ENCODE data around the gene DNAJC30. TPM values are rescaled to one million over a fixed set of nuclear protein-coding genes. Genes with fewer than 3 reads are reported as not detected.
"Not testable (repeated sequence)": the region's sequence is repeated elsewhere in the genome, so short reads cannot be mapped to it uniquely, and the experiment has no call there.

Gene DNAJC30
- total and polyA plus RNA-seq, 10 of the 15 experiments (the other 5 are each of a cell fraction or from before 2014, with no cell fraction given) = 2.1 to 19.0 (median 7.9) TPM

DNA sequence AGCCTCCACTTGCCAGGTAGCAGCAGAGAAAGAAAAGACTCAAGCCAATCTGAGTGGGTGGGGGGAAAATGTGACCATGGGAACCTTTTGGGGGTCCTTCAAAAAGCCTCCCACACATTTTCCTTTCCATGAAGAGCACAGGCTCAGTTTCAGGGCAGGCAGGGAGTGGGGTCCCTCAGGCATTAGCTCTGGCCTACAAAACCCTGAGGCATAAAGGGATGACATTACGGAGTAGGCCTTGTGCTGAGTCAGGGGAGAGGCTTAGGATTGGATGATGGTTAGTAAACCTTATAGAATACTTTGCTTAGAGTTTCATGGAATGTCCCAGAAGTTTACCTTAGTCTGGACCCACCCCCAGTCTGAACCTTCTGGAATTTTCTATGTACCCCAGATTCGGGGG, 3.5 kb downstream of the DNAJC30 start (continued):
- TF ChIP-seq, protein P1, sequence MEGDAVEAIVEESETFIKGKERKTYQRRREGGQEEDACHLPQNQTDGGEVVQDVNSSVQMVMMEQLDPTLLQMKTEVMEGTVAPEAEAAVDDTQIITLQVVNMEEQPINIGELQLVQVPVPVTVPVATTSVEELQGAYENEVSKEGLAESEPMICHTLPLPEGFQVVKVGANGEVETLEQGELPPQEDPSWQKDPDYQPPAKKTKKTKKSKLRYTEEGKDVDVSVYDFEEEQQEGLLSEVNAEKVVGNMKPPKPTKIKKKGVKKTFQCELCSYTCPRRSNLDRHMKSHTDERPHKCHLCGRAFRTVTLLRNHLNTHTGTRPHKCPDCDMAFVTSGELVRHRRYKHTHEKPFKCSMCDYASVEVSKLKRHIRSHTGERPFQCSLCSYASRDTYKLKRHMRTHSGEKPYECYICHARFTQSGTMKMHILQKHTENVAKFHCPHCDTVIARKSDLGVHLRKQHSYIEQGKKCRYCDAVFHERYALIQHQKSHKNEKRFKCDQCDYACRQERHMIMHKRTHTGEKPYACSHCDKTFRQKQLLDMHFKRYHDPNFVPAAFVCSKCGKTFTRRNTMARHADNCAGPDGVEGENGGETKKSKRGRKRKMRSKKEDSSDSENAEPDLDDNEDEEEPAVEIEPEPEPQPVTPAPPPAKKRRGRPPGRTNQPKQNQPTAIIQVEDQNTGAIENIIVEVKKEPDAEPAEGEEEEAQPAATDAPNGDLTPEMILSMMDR (IDR thresholded peaks at IDR 0.05 in 2 of 3, conservative IDR thresholded peaks at IDR 0.05 in 1 of 3; ENCODE audit: control insufficient read depth in 2 of 3, extremely low read depth in 1 of 3, insufficient read depth in 1 of 3, low read depth in 3 of 3, low read length in 3 of 3) = no peak
- TF ChIP-seq NRF1 (conservative IDR thresholded peaks at IDR 0.05; ENCODE audit: low read depth, low read length) (no peak), ZSCAN29 (IDR thresholded peaks at IDR 0.05) (no peak), ESRRA (IDR thresholded peaks at IDR 0.05; ENCODE audit: low read length) (no peak), JUNB (IDR thresholded peaks at IDR 0.05) (no peak), SMC3 (IDR thresholded peaks at IDR 0.05; ENCODE audit: borderline replicate concordance, low read length) (no peak), CHD1 (IDR thresholded peaks at IDR 0.05; ENCODE audit: low read depth, low read length) (no peak), RCOR1 (conservative IDR thresholded peaks at IDR 0.05; ENCODE audit: low read depth, low read length) (no peak)

DNA sequence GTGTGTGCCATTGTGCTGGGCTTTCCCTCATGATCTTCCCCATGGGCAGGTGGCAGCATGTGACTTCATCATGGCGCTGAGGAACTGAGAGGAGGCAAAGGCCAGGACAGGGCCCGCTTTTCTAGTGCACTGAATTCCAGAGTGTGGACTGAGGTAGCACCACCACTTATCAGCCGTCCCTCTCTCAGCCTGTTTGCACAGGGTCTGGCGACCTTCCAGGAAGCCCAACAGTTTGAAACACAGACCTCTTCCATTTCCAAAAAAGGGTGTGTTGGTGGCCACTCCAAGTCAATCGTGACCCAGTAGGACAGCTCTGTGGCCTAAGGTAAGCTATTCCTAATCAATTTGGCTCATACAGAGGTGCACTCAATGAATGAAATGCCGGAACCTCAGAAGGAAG, 4.4 kb downstream of the DNAJC30 start:
- 95% methylated on average over 6 of the region's 6 CpGs for WGBS (ENCODE audit: insufficient coverage, insufficient replicate concordance, low lambda C conversion rate, missing lambda C conversion rate)
- CTCF ChIA-PET = no interaction called here
- Histone ChIP-seq H3K27me3 (replicated peaks in 1 of 2; ENCODE audit: control insufficient read depth in 2 of 2, insufficient read depth in 2 of 2, low read length in 1 of 2) (no peaks in the 10 kb centered on the region), H3K4me2 (ENCODE audit: control insufficient read depth, insufficient read depth) (no peak overlapping the region), H3K9me3 (replicated peaks; ENCODE audit: control insufficient read depth, insufficient read depth, low read length) (no peaks in the 10 kb centered on the region; the same call in 2 of the 3 replicates), H3K36me3 (ENCODE audit: control insufficient read depth in 2 of 2, insufficient read depth in 2 of 2, low read length in 1 of 2) (peaks cover 2 to 3% of the 10 kb centered on the region in 2 experiments; a peak in 2 of 4 replicates), H3K4me3 (no peak overlapping the region), H2AFZ (ENCODE audit: control insufficient read depth, low read depth, low read length) (no peak overlapping the region), H3K79me2 (ENCODE audit: control insufficient read depth, insufficient read depth, low read length) (peaks cover 27% of the 10 kb centered on the region), H4K20me1 (ENCODE audit: control insufficient read depth, insufficient read depth) (no peaks in the 10 kb centered on the region; the same call in 1 of the 2 replicates), H3K4me1 (ENCODE audit: control insufficient read depth, insufficient read depth, low read length) (peaks cover 12% of the 10 kb centered on the region), H3K27ac (ENCODE audit: control insufficient read depth, insufficient read depth) (no peak overlapping the region), H3K9ac (ENCODE audit: control insufficient read depth, insufficient read depth, low read length) (no peak overlapping the region)
- DNase-seq (ENCODE audit: low read depth, low spot score) (no peak), FAIRE-seq (no peak), ATAC-seq (no peak)
- intact Hi-C loops (cut with micrococcal nuclease; ENCODE audit: unreplicated experiment) = no loop called here
- RAD21 ChIA-PET (ENCODE audit: unreplicated experiment) = no interaction called here
- SMC1A ChIA-PET (ENCODE audit: uncharacterized antibody, unreplicated experiment) = no interaction called here
- POLR2A ChIA-PET = no interaction called here
- no TSS peak for BruUV-seq (replicated peaks)
- in situ Hi-C loops (cut with MboI) = no loop called here
- no peak for TF ChIP-seq SIN3A (IDR thresholded peaks at IDR 0.05; ENCODE audit: low read depth, low read length)
- TF ChIP-seq CHD2 (IDR thresholded peaks at IDR 0.05; ENCODE audit: borderline replicate concordance, low read depth, low read length) = no peak
- TF ChIP-seq ETV6 (conservative IDR thresholded peaks at IDR 0.05 in 1 of 2, IDR thresholded peaks at IDR 0.05 in 1 of 2; ENCODE audit: borderline replicate concordance in 1 of 2, low read depth in 1 of 2) = no peak
- no peak for TF ChIP-seq NR2C1 (IDR thresholded peaks at IDR 0.05)
- TF ChIP-seq NRF1 (conservative IDR thresholded peaks at IDR 0.05; ENCODE audit: low read depth, low read length) = no peak
- no peak for TF ChIP-seq NFXL1 (IDR thresholded peaks at IDR 0.05; ENCODE audit: borderline replicate concordance)

DNA sequence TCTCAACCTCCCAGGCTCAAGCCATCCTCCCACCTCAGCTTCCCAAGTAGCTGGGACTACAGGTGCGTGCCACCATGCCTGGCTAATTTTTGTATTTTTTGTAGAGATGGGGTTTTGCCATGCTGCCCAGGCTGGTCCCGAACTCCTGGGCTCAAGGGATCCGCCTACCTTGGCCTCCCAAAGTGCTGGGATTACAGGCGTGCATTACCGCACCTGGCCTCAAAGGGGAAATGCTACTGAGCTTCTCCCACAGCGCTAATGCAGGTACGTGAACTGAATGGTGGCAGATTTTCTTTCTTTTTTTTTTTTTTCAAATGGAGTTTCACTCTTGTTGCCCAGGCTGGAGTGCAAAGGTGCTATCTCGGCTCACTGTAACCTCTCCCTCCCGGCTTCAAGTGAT, 7.2 kb downstream of the DNAJC30 start:
- SMC1A ChIA-PET (ENCODE audit: uncharacterized antibody, unreplicated experiment); H3K36me3 ChIP-seq (ENCODE audit: control insufficient read depth in 2 of 2, insufficient read depth in 2 of 2, low read length in 1 of 2); ATAC-seq: not testable (repeated sequence)

More for the DNA sequence above, 7.2 kb downstream of the DNAJC30 start:
- H3K4me3 ChIP-seq; H3K27me3 ChIP-seq (replicated peaks in 1 of 2; ENCODE audit: control insufficient read depth in 2 of 2, insufficient read depth in 2 of 2, low read length in 1 of 2); FAIRE-seq; BruUV-seq (replicated peaks); in situ Hi-C loops (cut with MboI); H3K79me2 ChIP-seq (ENCODE audit: control insufficient read depth, insufficient read depth, low read length); H4K20me1 ChIP-seq (ENCODE audit: control insufficient read depth, insufficient read depth); H3K4me2 ChIP-seq (ENCODE audit: control insufficient read depth, insufficient read depth); DNase-seq (ENCODE audit: low read depth, low spot score); H3K4me1 ChIP-seq (ENCODE audit: control insufficient read depth, insufficient read depth, low read length); H3K9me3 ChIP-seq (replicated peaks; ENCODE audit: control insufficient read depth, insufficient read depth, low read length); H2AFZ ChIP-seq (ENCODE audit: control insufficient read depth, low read depth, low read length); RAD21 ChIA-PET (ENCODE audit: unreplicated experiment); intact Hi-C loops (cut with micrococcal nuclease; ENCODE audit: unreplicated experiment); H3K27ac ChIP-seq (ENCODE audit: control insufficient read depth, insufficient read depth); H3K9ac ChIP-seq (ENCODE audit: control insufficient read depth, insufficient read depth, low read length): not testable (repeated sequence)
- ChIA-PET POLR2A (interaction anchor here (0.7 kb wide), 1 partner anchor 363 kb away, joined by 5 read pairs; no protein-coding TSS in a partner anchor), CTCF (interaction anchor here (0.6 kb wide), 1 partner anchor 166 kb away, joined by 3 read pairs; the partner anchor contains the start of gene METTL27)
- whole genome bisulfite sequencing (ENCODE audit: insufficient coverage, insufficient replicate concordance, low lambda C conversion rate, missing lambda C conversion rate) = 58% methylated on average over 7 of the region's 9 CpGs
